ENCODE results near the gene PLD4. TPM values are rescaled to one million over a fixed set of nuclear protein-coding genes. Genes with fewer than 3 reads are reported as not detected.
"Not testable (repeated sequence)": the region's sequence is repeated elsewhere in the genome, so short reads cannot be mapped to it uniquely, and the experiment has no call there.

The PLD4 gene
- total RNA-seq, 1 experiment from 2014 or later, result not detected

- no peak for DNase-seq (ENCODE audit: low spot score)
Measured at GRCh38 chr14:104885973-104886689, 38.5 kb upstream of the PLD4 start.

DNA sequence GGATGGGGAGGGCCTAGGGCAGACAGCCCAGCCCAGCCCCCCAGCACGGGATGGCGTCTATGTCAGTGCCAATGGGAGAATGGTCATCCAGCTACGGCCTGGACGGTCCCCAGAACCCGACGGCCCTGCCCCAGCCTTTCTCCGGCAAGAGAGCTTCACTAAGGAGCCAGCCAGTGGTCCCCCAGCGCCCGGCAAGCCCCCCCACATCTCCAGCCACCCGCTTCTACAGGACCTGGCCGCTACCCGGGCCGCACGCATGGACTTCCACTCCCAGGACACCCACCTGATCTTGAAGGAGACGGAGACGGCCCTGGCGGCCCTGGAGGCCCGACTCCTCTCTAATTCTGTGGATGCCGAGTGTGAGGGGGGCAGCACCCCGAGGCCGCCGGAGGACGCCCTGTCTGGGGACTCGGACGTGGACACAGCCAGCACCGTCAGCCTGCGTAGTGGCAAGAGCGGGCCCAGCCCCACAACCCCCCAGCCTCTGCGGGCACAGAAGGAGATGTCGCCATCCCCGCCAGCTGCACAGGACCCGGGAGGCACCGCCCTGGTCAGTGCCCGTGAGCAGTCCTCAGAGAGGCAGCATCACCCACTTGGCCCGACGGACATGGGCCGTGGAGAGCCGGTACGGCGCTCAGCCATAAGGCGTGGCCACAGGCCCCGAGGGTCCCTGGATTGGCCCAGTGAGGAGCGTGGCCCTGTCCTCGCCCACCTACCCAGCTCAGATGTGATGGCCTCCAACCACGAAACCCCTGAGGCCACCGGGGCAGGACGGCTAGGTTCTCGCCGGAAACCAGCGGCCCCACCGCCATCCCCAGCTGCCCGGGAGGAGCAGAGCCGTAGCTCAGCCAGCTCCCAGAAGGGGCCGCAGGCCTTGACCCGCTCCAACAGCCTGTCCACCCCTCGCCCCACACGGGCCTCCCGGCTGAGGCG lies 37.7 kb upstream of the PLD4 start:
- no peak for DNase-seq (ENCODE audit: low spot score)

DNA sequence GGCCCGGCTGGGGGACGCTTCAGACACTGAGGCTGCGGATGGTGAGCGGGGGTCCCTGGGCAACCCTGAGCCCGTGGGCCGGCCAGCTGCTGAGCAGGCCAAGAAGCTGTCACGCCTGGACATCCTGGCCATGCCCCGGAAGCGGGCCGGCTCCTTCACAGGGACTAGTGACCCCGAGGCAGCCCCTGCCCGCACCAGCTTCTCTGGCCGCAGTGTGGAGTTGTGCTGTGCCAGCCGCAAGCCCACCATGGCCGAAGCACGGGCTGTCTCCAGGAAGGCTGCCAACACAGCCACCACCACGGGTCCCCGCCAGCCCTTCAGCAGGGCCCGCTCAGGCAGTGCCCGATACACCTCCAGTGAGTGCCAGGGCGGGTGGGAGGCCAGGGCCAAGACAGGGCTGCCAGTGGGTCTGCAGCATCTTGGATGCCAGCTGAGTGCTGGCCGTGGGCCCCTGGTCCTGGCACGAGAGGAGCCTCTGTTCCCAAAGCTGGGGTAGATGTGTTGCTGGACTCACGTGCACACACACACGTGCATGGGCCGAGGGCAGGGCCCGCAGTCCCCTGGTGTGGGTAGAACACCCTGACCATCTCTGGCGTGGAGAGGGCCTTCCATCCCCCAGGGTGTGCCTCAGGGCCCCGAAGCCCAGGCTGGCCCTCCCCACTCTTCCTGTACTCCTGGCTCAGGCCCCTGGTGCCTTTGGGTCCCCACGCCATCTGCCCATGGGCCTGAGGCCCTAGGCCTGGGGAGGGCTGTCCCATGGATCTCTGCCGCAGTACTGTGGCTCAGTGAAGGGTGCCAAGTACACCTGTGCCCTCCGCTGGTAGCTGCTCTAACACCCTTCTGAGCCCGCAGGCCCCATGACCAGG lies 36.8 kb upstream of the PLD4 start:
- no peak for DNase-seq (ENCODE audit: low spot score)

GRCh38 chr14:104888489-104889374 lies 35.9 kb upstream of the PLD4 start:
- DNase-seq (ENCODE audit: low spot score), result no peak

DNA sequence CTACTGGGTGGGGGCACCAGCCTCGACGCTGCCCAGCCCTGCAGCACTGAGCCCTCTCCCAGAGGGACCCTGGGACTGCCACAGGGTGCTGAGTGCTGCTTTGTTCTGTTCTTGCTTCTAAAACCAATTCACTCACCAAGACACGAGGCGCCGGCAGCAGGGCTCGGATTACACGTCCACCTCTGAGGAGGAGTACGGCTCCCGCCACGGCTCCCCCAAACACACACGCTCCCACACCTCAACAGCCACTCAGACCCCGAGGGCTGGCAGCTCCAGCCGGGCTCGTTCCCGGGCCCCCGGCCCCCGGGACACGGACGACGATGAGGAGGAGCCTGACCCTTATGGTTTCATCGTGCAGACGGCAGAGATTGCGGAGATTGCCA lies 35.3 kb upstream of the PLD4 start:
- no peak for DNase-seq (ENCODE audit: low spot score)

GRCh38 chr14:104890292-104890691 lies 34.4 kb upstream of the PLD4 start:
- not testable (repeated sequence) for DNase-seq (ENCODE audit: low spot score)

- no peak for DNase-seq (ENCODE audit: low spot score)
Measured at GRCh38 chr14:104891121-104891551, 33.5 kb upstream of the PLD4 start.

- no peak for DNase-seq (ENCODE audit: low spot score)
Measured at GRCh38 chr14:104891664-104892530, 32.8 kb upstream of the PLD4 start.

DNA sequence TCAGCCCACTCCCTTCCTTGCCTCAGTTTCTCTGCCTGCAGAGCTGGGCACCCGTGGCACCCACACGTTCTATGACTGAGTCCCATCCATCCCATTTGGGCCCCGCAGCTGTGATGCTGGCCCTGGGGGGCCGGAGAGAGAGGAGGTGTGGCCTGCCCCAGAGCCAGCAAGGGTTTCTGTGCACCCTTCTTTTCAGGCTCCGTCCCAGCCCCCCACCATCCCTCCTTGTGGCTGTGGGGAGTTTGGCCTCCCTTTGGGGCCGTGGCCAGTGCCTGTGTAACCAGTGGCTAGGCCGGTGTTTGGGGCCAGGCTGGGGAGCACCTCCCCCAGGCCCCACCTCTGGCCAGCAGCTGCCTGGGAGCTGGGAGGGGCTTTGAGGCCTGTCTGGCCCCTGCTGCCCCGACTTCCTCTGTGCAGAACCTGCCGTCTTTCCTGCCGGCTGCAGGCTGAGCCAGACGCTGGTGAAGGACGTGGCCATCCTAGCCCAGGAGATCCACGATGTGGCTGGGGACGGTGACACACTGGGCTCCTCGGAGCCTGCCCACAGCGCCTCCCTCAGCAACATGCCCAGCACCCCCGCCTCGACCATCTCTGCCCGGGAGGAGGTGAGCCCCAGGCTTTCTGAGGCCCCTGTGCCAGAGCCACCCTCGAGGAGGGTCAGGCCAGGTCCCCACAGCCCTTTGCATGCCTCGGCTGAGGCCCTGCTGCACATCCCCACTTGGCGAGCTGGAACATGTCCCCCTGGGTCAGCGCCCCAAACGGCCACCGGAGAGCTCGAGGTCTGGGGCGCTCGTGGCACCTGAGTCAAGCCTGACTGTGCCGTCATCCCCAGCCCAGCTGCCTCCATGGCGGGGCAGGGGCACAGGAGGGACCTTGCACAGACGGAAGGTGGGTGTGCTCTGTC lies 31.9 kb upstream of the PLD4 start:
- DNase-seq (ENCODE audit: low spot score), result no peak

DNA sequence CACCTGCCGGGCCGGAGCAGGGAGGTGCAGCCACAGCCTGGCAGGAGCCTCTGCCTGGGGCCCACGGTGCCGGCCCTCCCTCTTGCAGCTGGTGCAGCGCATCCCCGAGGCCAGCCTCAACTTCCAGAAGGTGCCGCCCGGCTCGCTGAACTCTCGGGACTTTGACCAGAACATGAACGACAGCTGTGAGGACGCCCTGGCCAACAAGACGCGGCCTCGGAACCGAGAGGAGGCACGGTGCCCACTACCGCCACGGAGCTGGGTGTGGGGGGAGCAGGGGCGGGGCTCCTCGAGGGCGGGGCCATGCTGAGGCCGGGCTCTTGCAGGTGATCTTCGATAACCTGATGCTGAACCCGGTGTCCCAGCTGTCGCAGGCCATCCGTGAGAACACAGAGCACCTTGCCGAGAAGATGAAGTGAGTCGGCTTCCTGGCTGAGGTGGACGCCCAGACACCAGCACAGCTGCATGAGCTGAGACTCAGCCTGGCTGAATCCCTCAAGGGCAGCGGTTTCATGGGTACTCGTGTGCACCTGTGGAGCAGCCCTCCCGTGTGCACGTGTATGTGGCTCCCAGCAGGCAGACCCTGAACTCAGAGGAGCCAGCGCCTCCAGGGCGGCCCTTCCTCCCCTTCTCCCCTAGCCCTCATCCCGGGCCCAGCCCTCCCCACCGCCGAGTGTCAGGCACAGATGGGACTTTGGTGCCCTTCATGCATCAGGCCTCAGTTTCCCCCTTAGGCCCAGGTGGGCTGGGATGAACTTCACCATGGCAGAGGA lies 31.1 kb upstream of the PLD4 start:
- DNase-seq (ENCODE audit: low spot score), result no peak

DNA sequence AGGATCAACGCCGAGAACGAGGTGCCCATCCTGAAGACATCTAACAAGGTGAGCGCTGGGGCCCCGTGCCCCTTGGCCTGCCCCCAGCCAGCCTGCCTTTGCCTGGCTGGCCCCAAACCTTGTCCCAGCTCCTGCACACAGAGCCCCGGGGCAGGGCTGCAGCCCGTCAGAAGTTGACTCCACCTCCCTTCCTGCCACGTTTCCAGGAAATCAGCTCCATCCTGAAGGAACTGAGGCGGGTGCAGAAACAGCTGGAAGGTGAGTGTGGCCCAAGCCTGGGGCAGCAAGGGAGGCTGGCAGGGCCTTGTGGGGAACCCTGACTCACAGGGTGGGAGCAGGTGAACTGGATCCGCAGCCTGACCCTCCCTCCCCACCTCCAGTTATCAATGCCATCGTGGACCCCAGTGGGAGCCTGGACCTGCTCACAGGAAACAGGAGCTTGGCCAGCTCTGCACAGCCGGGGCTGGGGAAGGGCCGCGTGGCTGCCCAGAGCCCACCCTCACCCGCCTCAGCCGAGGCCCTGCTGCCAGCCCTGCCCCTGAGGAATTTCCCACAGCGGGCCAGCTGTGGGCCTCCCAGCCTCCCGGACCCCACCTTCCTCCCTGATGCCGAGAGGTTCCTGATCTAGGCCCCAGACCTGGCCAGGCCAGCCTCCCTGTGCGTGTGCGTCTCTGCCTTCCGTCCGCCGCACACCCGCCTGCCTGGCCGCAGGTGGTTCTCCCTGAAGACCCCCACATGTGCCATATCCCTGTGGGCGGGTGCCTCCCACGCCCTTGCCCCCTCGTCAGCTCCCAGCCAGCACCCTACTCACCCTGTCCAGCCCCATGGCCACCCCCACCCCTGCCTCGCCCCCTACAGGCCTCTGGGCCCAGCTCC lies 30.1 kb upstream of the PLD4 start:
- no peak for DNase-seq (ENCODE audit: low spot score)

DNA sequence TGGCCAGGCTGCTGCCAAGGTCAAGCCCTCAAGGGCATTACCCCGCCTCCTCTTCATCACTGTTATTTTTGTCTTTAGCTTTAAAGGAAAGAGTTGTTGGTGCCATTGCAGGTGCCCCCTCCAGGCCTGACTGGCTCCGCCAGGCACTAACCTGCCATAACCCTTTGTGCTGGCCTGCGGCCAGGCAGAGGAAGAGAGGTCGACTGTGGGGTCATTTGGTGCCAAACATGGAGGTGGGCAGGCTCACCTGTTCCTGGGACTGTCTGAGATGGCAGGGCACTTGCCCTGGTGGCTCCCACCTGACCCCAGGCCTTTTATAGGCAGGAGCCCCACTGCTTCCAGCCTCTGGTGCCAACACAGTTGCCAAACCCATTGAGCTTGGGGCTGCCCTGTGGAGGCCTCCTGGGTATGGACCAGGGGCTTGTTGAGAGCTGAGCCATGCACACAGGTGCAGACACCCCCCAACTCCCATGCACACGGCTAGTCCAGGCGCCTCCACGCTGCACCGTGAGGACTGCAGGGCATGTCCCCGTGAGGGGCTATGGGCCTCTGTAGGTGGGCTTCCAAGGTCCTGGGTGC lies 29.4 kb upstream of the PLD4 start:
- peak; percentile 5 for DNase-seq (ENCODE audit: low spot score)

DNA sequence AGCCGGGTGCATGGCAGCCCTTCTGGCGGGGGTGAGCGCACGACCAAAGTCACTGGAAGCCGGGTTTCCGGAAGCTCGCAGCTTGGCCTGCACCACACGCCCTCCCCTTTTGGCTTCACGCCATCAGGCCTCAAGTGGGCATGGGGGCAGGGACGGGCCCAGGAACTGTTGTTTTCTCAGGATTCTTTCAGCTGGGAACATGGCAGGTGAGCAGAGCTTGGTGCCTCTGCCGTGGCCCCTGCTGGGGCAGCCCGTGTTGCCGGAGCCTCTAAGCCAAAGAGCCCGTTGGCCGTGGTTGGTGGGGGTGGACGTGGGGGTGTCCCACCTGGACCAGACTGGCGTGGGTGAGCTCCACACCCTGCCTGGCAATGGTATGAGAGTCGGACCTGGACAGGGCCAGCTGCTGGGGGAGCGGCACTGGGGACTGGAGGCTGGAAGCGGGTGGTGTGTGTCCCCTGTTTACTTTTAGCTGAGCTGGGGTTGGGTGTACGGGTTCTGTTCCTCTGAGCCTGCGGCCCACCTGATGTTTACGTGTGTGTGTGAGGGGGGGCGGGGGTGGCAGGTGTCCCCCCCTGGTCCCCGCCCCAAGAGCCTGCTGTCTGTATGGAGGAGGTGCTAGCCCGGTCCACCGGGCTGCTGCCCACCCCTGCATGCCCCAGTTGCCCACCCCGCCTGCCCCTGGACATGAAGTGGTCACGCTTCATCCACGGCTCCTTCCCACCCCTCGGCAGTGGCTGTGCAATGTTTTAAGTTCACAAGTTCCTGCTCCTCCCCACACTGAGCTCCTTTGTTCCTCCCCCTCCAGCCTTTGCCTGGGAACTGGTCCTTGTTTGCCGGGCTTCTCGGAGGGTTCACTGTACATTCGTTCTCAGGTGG lies 28.7 kb upstream of the PLD4 start:
- DNase-seq (ENCODE audit: low spot score), result peak; percentile 60

GRCh38 chr14:104897330-104898194 lies 27.1 kb upstream of the PLD4 start:
- DNase-seq (ENCODE audit: low spot score), result no peak

DNA sequence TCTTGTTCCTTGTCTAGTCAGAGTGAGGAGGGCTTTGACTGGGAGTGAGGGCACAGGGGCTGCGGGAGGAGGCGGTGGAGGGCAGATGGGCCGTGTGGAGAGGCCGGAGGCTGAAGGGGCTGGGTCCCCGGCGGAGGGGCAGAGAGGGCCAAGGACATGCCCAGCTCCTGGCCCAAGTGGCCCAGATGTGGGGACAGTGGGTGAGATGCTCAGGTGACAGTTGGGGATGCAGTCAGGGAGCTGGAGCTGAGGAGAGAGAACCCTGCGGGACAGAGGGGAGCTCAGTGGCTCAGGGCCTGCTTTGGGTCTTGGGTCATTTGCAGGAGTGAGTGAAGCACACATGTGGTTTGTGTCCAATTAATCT lies 26.5 kb upstream of the PLD4 start:
- no peak for DNase-seq (ENCODE audit: low spot score)
